NCI-H524 treated with DMSO at 0.1 percent for 48 hours (cell line): Measurements from ENCODE around the gene RPS27L.

ENCODE experiments used
- DNase-seq: peaks from one replicate; lab custom pipeline; 2025; lab: John Stamatoyannopoulos, UW

The RPS27L gene

GRCh38 chr15:63157118-63157843 lies at the start of gene RPS27L:
Gene RPS27L (minus strand): TSS chr15:63157477. CDS start chr15:63157405, 72 bp downstream.
- DNase-seq = peak; percentile 78

DNA sequence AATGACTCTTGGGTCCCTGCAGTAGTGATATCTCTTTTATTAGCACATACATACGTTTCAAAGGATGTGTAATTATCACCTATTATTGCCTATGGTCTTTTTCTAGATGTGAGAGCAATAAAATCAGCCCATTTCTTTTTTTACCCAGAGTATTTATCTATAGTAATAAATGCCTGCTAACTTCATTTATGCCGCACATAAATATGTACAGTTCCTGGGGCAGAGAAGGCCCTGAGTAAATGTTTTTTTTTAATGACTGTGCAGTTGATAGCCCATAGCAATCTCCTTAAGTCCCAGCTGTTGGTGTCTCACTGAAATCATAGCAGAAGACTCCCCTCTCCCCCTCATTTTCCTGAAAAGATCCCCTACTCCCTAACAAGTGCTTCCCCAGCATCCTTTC lies 48.8 kb upstream of the RPS27L start:
- DNase-seq = no peak

GRCh38 chr15:63203451-63204090 lies 46.3 kb upstream of the RPS27L start:
- no peak for DNase-seq

GRCh38 chr15:63202861-63203260 lies 45.6 kb upstream of the RPS27L start:
- DNase-seq = no peak

- DNase-seq = no peak
Observed at GRCh38 chr15:63200464-63201249, 43.4 kb upstream of the RPS27L start.

GRCh38 chr15:63198371-63199250 lies 41.3 kb upstream of the RPS27L start:
- peak; percentile 97 for DNase-seq

- DNase-seq = no peak
Observed at GRCh38 chr15:63197626-63198025, 40.3 kb upstream of the RPS27L start.

GRCh38 chr15:63196842-63197241 lies 39.6 kb upstream of the RPS27L start:
- DNase-seq = peak; percentile 78

- DNase-seq = no peak
Observed at GRCh38 chr15:63195569-63196015, 38.3 kb upstream of the RPS27L start.

DNA sequence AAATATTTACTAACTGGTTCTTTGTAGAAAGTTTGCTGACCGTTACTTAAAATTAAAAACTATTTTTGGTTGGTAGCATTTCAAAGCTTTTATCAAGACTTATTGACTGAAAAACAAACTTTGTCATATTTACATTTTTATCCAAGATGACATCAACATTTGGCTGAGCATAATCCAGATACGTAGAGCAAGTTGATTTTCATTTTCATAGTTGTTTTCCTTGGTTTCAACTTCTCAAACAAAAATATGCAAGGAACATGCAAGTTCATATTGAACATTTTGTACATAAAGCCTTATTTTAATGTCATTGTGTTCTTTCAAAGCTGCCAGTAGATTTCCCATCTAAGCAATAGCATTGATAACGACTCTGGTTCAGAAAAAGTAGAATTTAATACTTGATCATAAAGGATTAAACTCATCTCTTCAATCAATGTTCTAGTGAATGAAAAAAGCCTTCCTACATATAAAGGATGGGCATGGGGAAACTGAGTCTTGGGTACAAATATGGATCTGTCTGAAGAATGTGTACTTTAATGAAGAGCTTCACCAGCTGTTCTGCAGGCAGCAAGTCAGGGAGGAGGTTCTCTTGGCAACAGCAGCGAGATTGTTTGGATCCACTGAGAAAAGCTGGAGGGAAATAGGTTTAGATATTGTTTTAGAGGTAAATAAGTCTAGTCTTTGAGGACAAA lies 37.7 kb upstream of the RPS27L start:
- DNase-seq = no peak

DNA sequence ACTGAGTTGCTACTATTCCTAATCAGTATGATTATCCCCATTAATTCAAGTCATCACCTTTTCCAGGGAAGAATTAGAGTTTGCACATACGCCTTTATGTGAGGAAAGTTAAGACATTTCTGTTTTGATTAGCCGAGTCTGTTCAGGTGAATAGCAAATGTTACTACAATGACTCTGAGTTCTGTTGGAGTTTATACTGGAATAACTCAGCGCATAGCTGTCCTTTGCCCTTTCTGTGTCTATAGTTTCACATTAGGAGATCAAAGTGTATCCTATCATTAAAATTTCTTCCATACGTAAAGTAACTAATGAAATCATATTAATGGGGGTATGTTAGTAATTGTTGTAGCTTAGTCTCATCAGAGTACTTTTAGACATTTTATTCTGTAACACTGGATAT lies 37.0 kb upstream of the RPS27L start:
- no peak for DNase-seq

DNA sequence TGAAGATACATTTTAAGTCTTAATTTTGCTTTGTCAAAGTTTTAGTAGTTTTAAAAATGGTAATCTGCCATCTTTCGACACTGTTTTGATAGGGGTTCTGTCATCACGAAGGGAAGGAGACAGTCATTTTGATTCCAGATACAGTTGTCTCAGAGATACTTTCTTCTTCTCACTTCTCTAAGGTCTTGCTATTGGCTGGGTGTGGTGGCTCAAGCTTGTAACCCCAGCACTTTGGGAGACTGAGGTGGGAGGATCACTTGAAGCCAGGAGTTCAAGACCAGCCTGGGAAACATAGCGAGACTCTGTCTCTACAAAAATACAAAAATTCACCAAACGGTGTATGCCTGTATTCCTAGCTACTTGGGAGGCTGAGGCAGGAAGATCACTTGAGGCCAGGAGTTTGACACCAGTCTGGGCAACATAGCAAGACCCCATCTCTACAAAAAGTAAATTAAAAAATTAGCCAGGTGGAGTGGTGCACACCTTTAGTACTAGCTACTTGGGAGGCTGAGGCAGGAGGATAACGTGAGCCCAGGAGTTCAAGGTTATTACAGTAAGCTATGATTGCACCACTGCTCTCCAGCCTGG lies 35.4 kb upstream of the RPS27L start:
- DNase-seq = no peak

- no peak for DNase-seq
Observed at GRCh38 chr15:63191895-63192618, 34.8 kb upstream of the RPS27L start.

- DNase-seq = no peak
Observed at GRCh38 chr15:63190769-63191649, 33.7 kb upstream of the RPS27L start.

GRCh38 chr15:63189941-63190768 lies 32.9 kb upstream of the RPS27L start:
- no peak for DNase-seq

DNA sequence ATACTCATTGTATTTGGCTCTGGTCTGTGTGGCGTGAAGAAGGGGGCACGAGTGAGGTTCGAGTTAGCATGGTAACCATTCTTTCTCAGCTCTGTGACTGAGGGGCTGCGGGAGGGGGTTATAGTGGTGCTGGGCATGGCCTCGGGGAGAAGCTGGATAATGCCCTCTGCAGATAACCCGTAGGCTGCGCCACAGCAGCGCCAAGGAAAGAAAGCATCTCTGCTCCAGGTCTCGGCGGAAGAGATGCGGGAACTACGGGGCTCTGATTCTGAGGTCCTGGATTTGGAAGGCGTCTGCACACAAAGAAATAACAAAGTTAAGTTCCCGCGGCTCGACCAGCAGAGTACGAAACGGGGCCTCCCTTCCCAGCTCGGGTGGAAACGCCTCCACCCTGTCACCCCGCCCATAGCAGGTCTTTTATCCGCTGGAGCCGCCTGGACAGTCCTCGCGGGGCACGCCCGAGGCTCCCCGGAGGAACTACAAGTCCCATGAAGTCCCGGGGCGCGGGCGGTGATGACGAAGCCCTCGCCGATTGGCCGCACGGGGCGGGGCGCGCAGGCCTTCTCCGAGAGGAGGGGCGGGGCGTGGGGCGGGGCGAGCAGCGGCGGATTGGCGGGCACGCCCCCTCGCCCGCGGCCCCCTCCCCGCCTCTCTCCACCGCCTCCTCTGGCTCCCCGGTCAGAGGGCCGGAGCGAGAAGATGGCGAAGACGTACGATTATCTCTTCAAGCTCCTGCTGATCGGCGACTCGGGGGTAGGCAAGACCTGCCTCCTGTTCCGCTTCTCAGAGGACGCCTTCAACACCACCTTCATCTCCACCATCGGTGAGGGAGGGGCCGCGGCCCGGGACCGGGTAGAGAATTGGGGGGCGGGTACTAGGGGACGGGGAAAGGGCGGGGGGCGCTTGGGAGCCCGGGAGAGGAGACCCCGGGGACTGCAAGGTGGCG lies 31.9 kb upstream of the RPS27L start, which contains the start of gene RAB8B:
TSS of gene RAB8B (plus strand) at position 681 of the 946 bp plus-strand sequence. CDS start at position 700, 19 bp downstream.
- DNase-seq = peak; percentile 79
